ENCODE data around the gene ERCC6L2.

The ERCC6L2 gene, protein sequence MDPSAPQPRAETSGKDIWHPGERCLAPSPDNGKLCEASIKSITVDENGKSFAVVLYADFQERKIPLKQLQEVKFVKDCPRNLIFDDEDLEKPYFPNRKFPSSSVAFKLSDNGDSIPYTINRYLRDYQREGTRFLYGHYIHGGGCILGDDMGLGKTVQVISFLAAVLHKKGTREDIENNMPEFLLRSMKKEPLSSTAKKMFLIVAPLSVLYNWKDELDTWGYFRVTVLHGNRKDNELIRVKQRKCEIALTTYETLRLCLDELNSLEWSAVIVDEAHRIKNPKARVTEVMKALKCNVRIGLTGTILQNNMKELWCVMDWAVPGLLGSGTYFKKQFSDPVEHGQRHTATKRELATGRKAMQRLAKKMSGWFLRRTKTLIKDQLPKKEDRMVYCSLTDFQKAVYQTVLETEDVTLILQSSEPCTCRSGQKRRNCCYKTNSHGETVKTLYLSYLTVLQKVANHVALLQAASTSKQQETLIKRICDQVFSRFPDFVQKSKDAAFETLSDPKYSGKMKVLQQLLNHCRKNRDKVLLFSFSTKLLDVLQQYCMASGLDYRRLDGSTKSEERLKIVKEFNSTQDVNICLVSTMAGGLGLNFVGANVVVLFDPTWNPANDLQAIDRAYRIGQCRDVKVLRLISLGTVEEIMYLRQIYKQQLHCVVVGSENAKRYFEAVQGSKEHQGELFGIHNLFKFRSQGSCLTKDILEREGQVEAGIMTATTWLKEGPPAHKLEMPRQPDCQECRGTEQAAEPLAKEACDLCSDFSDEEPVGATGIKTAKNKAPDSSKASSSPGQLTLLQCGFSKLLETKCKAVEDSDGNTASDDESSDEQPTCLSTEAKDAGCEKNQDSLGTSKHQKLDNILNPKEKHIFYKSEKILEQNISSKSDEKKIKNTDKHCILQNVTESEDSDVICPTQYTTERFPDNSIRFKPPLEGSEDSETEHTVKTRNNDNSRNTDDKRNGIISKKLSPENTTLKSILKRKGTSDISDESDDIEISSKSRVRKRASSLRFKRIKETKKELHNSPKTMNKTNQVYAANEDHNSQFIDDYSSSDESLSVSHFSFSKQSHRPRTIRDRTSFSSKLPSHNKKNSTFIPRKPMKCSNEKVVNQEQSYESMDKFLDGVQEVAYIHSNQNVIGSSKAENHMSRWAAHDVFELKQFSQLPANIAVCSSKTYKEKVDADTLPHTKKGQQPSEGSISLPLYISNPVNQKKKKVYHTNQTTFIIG (N-terminal part only)

GRCh38 chr9:95875305-95876137, at the start of gene ERCC6L2:
TSS of gene ERCC6L2 (plus strand) at chr9:95875691. CDS start at chr9:95876039, 348 bp downstream.
- peak; percentile 81 to 88 for DNase-seq (ENCODE audit: low read depth in 1 of 2, low spot score in 1 of 2)

DNA sequence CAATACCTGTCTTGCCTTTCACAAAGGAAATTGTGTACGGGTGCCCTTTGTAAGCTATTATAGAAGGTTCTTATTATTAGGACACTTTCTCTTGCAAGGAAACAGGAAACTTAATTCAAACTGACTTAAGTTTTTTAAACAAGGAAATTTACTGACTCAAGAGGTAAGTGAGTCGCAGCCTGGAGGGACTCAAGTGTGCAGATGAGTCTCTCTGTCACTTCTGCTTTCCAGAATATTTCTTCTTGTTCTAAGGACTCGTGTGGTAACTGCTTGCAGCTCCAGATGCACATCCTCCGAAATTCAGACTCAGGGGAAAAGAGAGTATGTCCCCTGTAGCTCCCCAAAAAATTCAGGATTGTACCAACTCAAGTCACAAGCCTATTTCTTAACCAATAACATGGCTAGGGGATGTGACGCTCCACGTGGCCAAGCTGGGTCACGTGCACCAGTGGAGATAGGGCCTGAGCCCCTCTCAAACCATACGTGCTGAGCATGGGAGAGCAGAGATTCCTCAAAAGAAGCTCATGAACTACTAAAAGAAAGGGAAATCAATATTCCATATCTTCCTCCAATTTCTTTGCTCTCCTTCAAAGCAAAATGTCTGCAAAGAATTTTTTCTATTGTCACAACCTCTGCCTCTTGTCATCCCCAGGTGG, 49.2 kb upstream of the ERCC6L2 start:
- DNase-seq (ENCODE audit: low read depth in 1 of 2, low spot score in 1 of 2): no peak

DNA sequence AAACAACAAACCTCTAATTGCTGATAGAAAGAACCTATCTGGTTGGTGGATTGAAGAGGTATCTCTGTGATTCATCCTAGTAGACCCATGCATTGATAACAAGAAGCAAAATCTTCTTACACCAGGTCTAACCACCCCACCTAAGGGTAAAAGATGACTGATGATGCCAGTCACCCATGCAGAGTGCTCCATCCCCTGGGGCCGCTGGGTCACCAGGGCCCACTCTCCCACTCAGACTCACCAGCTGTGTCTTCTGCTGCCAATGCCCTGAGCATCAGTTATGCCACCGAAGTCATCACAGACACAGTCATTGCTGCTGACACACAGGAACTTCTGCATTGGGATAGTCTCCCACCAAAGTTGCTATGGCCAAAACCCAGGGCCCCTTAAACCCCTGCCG, 44.7 kb upstream of the ERCC6L2 start:
- DNase-seq (ENCODE audit: low read depth in 1 of 2, low spot score in 1 of 2): no peak

DNA sequence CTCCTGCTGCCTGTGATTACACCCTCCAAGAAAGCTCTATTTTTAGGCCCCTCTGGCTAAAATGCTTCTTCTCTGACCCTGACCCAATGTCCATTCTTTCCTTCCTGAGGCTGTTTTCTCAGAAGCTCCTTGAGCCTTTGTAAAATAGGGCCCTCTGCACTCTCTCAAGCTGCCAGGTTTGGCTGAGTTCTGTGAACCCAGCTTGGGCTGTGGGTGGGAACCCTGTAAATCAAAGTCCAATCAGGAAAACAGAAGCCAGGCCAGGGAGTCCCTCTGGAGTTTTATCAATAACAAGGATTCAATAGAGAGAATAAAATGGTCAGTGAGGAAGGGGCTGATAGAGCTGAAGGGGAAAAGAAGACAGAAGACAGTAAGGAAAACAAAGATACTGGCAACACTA, 43.7 kb upstream of the ERCC6L2 start:
- no peak for DNase-seq (ENCODE audit: low read depth in 1 of 2, low spot score in 1 of 2)

- DNase-seq (ENCODE audit: low read depth in 1 of 2, low spot score in 1 of 2): no peak
Observed at GRCh38 chr9:95833546-95834178, 41.8 kb upstream of the ERCC6L2 start.

- no peak for DNase-seq (ENCODE audit: low read depth in 1 of 2, low spot score in 1 of 2)
Observed at GRCh38 chr9:95834281-95834907, 41.1 kb upstream of the ERCC6L2 start.

GRCh38 chr9:95835393-95835792, 40.1 kb upstream of the ERCC6L2 start:
- no peak for DNase-seq (ENCODE audit: low read depth in 1 of 2, low spot score in 1 of 2)

- no peak for DNase-seq (ENCODE audit: low read depth in 1 of 2, low spot score in 1 of 2)
Observed at GRCh38 chr9:95836072-95836471, 39.4 kb upstream of the ERCC6L2 start.

- DNase-seq (ENCODE audit: low read depth in 1 of 2, low spot score in 1 of 2): no peak
Observed at GRCh38 chr9:95839012-95839411, 36.5 kb upstream of the ERCC6L2 start.

DNA sequence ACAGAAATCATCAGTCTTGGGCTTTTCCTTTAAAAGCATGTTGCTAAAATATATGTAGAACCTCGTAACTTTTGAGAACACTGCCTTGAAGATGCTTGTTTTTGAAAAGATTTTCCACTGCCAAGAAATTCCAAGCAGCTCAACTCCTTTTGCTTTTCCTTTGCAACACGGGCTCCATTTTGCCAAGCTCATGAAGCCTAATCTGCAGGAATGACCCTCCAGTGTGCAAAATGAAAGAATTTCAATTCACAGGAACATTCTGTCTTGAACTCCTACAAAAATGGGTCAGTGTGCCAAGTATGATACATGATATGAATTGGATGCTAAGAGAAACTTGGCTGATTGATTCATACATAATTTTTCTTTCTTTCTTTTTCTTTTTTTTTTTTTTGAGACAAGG, 35.4 kb upstream of the ERCC6L2 start:
- DNase-seq (ENCODE audit: low read depth in 1 of 2, low spot score in 1 of 2): no peak

DNA sequence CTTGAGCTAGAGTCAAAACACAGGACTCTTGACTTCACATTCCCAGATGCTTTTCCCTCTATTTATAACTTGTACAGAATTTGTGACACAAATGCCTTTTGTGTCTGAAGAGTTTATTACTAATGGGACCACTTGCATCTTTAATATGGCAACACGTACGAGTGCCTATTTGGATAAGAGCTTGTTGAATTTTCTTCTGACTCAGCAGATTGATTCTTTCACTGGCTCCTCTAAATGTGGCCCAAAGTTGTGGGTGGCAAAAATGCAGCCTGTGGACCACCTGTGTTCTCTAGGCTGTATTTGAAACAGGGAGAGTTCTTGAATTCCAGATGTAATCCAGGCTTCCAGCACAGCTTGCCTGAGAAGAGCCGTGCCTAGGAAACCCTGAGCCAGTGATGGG, 34.1 kb upstream of the ERCC6L2 start:
- no peak for DNase-seq (ENCODE audit: low read depth in 1 of 2, low spot score in 1 of 2)

GRCh38 chr9:95845751-95846150, 29.7 kb upstream of the ERCC6L2 start:
- no peak for DNase-seq (ENCODE audit: low read depth in 1 of 2, low spot score in 1 of 2)

- DNase-seq (ENCODE audit: low read depth in 1 of 2, low spot score in 1 of 2): no peak
Observed at GRCh38 chr9:95848764-95849163, 26.7 kb upstream of the ERCC6L2 start.

DNA sequence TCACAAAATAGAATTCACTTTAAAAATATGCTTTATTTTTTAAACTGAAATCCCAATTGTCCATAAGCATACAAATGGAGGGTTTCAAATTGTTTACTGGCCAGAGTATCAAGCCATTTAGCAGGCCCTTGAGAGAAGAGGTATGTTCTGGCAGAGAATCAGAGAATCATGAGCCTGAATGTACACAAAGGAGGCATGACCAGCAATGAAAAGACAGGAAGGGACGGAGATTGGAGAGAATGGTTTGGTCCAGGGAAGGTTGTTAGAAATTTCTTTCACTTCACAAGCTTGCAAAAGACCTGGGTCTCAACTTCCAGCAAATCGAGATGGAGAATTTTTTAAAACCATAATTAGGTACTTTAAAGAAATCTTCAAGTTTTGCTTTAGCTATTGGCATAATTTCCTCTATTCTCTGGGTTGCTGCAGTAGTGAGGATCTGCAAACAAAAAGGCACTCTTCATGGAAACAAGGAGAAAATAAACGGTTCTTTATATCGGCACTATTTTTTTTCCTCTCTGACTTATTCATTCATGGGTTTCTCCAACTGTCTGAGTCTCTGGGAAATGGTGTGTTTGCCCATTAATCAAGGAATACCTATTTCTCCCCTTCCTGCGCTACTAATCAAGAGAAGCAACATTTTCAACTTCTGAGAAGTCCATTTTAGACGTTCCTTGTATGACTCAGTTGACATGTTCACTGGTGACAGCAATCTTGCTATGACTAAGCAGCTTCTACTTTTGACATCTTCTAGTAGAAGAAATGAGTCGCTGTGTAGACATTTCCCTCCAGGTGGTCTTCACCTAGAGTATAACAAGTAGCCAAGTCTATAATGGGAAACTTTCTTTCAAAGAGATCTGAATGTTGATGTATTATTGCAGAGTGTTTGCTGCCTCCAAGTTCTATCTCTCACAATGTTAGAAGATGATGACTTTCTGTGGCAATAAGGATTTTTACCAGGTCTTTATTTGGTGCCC, 23.1 kb upstream of the ERCC6L2 start:
- no peak for DNase-seq (ENCODE audit: low read depth in 1 of 2, low spot score in 1 of 2)

- no peak for DNase-seq (ENCODE audit: low read depth in 1 of 2, low spot score in 1 of 2)
Observed at GRCh38 chr9:95854386-95855020, 21.0 kb upstream of the ERCC6L2 start.

DNA sequence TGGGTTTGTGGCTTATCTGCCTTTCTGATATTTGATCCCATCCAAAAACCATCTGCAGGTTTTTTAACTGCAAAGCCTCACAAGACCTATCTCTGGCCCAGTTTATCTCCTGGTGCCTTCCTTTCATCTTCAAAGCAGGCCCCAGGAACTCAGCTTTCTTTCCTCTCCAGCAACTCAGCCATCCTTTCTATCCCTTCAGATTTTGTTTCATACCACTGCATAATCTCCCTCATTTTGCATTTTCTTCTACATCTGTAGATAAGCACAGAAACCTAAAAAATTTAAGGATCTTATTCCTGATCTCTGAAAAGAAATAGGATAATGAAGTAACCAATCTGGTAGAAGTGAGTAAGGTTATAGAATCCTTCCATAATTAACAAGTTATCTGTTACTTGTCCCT, 19.5 kb upstream of the ERCC6L2 start:
- no peak for DNase-seq (ENCODE audit: low read depth in 1 of 2, low spot score in 1 of 2)

DNA sequence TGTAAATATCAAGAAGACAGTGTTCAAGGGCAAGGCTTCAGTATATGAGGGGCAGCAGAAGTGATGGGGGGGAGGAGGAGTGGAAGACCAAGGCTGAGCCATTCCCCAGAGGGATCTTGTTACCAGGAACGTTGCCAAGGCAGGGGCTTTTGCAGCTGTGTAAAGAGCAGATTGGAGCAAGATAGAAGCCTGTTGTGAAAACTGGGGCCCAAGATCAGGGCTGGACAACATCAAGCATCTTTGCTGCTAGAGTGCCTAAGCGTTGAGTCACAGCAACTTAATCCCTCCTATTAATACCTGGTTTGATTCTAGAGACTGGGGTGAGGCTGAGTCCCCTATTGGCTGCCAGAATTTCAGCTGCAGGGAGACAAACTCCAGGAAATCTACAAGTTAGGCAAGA, 18.4 kb upstream of the ERCC6L2 start:
- DNase-seq (ENCODE audit: low read depth in 1 of 2, low spot score in 1 of 2): no peak

DNA sequence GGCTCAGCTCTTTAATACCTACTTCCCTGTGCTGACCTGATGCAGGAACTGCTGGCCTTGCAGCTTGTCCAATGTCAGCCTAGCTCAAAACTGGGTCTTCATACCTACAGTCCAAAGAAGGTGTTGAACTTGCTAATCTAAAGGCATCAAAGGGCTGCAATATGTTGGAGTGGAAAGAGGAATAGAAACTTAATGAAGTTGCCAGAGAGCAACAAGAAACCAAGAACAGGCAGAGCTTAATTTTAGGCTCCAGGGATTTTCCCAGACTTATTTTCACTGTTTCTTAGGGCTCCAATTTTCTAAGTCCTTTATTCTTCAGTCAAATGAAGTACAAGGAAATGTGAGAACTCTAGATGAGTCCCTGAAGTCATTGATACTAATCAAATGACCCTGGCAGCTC, 17.6 kb upstream of the ERCC6L2 start:
- DNase-seq (ENCODE audit: low read depth in 1 of 2, low spot score in 1 of 2): no peak

All from stimulated activated CD4-positive, alpha-beta T cell treated with anti-CD3 and anti-CD28 coated beads, Interleukin-15, amount 100 ng/mL, for 1 hour (primary cell).